SK-N-SH (cell line): ENCODE data around the gene IBSP.

Experiments
- CTCF ChIP-seq: fragments of 200-600 bp; sonication (generic); IDR thresholded peaks from 2 replicates; pipeline ENCODE4 v1.6.1; 2017; ENCODE audit warnings: antibody characterized with exemption, mild to moderate bottlenecking, moderate library complexity
- EZH2phosphoT487 ChIP-seq: fragments of 200-600 bp; sonication (generic); IDR thresholded peaks from 2 replicates; pipeline ENCODE4 v1.6.1; 2017; ENCODE audit warnings: low read depth, mixed run types, mild to moderate bottlenecking, antibody characterized with exemption, moderate library complexity, borderline replicate concordance
- FOXJ3 ChIP-seq: sonication (generic); formaldehyde crosslinking; IDR thresholded peaks from 2 replicates; pipeline ENCODE4 v1.5.1; 2020; ENCODE audit warnings: mild to moderate bottlenecking, missing genetic modification reagents
- FOXM1 ChIP-seq: IDR thresholded peaks from 2 replicates; pipeline ENCODE4 v1.4.0; 2012; ENCODE audit warnings: low read depth, mild to moderate bottlenecking
- GABPA ChIP-seq: IDR thresholded peaks from 2 replicates; pipeline ENCODE4 v1.4.0; 2012; ENCODE audit warnings: low read depth, mild to moderate bottlenecking
- JUND ChIP-seq: IDR thresholded peaks from 2 replicates; pipeline ENCODE4 v1.4.0; 2012
- NRF1 ChIP-seq: IDR thresholded peaks from 2 replicates; pipeline ENCODE4 v1.6.1; 2012; ENCODE audit warnings: low read depth, mild to moderate bottlenecking, low read length
- POLR2AphosphoS5 ChIP-seq: IDR thresholded peaks from 2 replicates; pipeline ENCODE4 v1.6.1; 2012; ENCODE audit warnings: low read depth, low read length
- RAD21 ChIP-seq: IDR thresholded peaks from 2 replicates; pipeline ENCODE4 v1.6.1; 2012; ENCODE audit warnings: mild to moderate bottlenecking, low read length
- REST ChIP-seq: IDR thresholded peaks from 2 replicates; pipeline ENCODE4 v1.6.1; 2012; ENCODE audit warnings: mild to moderate bottlenecking, low read depth, low read length, moderate library complexity
- RFX5 ChIP-seq: IDR thresholded peaks from 2 replicates; pipeline ENCODE4 v1.6.1; 2012; ENCODE audit warnings: mild to moderate bottlenecking, improper control_type of control experiment, low read length
- RXRA ChIP-seq: IDR thresholded peaks from 2 replicates; pipeline ENCODE4 v1.4.0; 2012; ENCODE audit warnings: low read depth, mild to moderate bottlenecking, borderline replicate concordance
- YY1 ChIP-seq: IDR thresholded peaks from 2 replicates; pipeline ENCODE4 v1.4.0; 2012; ENCODE audit warnings: low read depth, mild to moderate bottlenecking

GRCh38 chr4:87834401-87834800 is 35.0 kb downstream of the IBSP start:
- TF ChIP-seq RAD21, result no peak
- no peak for TF ChIP-seq EZH2phosphoT487
- TF ChIP-seq CTCF, result no peak
- no peak for TF ChIP-seq REST
- no peak for TF ChIP-seq FOXJ3 (CRISPR knock-in tag)
- no peak for TF ChIP-seq JUND
- no peak for TF ChIP-seq GABPA
- TF ChIP-seq RFX5, result no peak
- no peak for TF ChIP-seq FOXM1
- TF ChIP-seq YY1, result no peak
- TF ChIP-seq RXRA, result no peak
- no peak for TF ChIP-seq POLR2AphosphoS5
- no peak for TF ChIP-seq NRF1
